ENCODE results near the gene CALN1. TPM values are rescaled to one million over a fixed set of nuclear protein-coding genes. Genes with fewer than 3 reads are reported as not detected.

CALN1 gene
- total and polyA plus RNA-seq, 2 of the 8 experiments (the other 6 are each of a cell fraction or from before 2014, with no cell fraction given) = 6.4 to 15.2 TPM

DNA sequence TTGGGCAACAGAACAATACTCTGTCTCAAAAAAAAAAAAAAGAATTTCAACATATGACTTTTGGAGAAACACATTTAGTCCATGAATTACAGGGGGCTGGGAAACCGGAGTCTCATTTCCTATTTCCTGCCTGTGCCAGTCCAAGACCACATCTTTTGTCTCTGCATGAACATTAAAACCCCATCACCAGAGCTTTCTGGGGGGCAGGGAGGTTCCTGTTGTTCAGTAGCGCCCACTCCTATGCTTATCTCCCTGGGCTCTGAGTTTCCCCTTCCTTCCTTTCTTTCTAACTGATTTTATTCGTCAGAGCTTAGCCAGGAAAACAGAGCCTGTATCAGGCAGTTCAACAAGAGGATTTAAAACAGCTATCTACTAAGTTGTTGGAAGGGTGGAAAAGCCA is 119.3 kb downstream of the CALN1 start:
- ChIA-PET CTCF (ENCODE audit: partially characterized antibody) (interaction anchor here (0.7 to 1.1 kb wide), 2 partner anchors 12 to 42 kb away, joined by 3 read pairs; no protein-coding TSS in a partner anchor), POLR2A (ENCODE audit: partially characterized antibody) (interaction anchor here (0.8 kb wide), 1 partner anchor 11 kb away, joined by 3 read pairs; no protein-coding TSS in a partner anchor)
- Histone ChIP-seq H3K9me3 (ENCODE audit: insufficient read depth in 2 of 2, low read depth in 1 of 2, low read length in 1 of 2) (no peaks in the 10 kb centered on the region; a peak in 1 of 4 replicates), H3K27ac (ENCODE audit: low read depth, low read length) (no peak overlapping the region), H3K79me2 (ENCODE audit: control insufficient read depth in 1 of 2, insufficient read depth in 2 of 2, low read length in 2 of 2) (no peaks in the 10 kb centered on the region), H3K27me3 (replicated peaks in 1 of 4; ENCODE audit: control insufficient read depth in 3 of 4, extremely low read depth in 1 of 4, insufficient read depth in 3 of 4, low read length in 3 of 4) (no peaks in the 10 kb centered on the region), H2BK12ac (ENCODE audit: low read depth, low read length) (no peak overlapping the region), H3K79me1 (ENCODE audit: low read depth, low read length) (no peaks in the 10 kb centered on the region; the same call in 1 of the 2 replicates), H2AFZ (ENCODE audit: low read length) (no peak overlapping the region), H4K5ac (ENCODE audit: insufficient read length, low read depth, low read length) (no peak overlapping the region), H4K20me1 (replicated peaks in 1 of 2; ENCODE audit: control insufficient read depth in 1 of 2, insufficient read depth in 2 of 2, low read length in 2 of 2) (no peaks in the 10 kb centered on the region), H3K56ac (replicated peaks; ENCODE audit: insufficient read length, low read depth, low read length) (no peak overlapping the region), H2BK120ac (replicated peaks; ENCODE audit: low read depth, low read length) (no peak overlapping the region), H3K4ac (replicated peaks; ENCODE audit: insufficient read length, low read depth, low read length) (no peak overlapping the region), H3K4me2 (ENCODE audit: insufficient read depth in 1 of 2, low read depth in 2 of 2, low read length in 2 of 2) (no peak overlapping the region), H2AK5ac (ENCODE audit: low read depth, low read length) (no peak overlapping the region), H3K4me3 (ENCODE audit: extremely low read depth in 1 of 4, insufficient read depth in 2 of 4, low read depth in 3 of 4, low read length in 4 of 4) (no peak overlapping the region), H4K91ac (replicated peaks; ENCODE audit: insufficient read length, low read length) (no peak overlapping the region), H4K8ac (ENCODE audit: extremely low read depth, insufficient read depth, low read length) (no peak overlapping the region), H3K36me3 (ENCODE audit: control insufficient read depth in 2 of 4, insufficient read depth in 4 of 4, low read length in 3 of 4) (no peaks in the 10 kb centered on the region; a peak in 2 of 8 replicates), H3K18ac (ENCODE audit: extremely low read depth, low read length) (no peak overlapping the region), H2BK20ac (ENCODE audit: low read length) (no peak overlapping the region), H3K9ac (replicated peaks in 1 of 4; ENCODE audit: extremely low read depth in 1 of 4, low read depth in 3 of 4, low read length in 3 of 4) (no peak overlapping the region), H3K23me2 (ENCODE audit: low read depth, low read length) (no peaks in the 10 kb centered on the region), H3K4me1 (replicated peaks in 1 of 4; ENCODE audit: control insufficient read depth in 3 of 4, insufficient read depth in 4 of 4, low read length in 3 of 4) (no peaks in the 10 kb centered on the region), H3K23ac (ENCODE audit: insufficient read length) (no peak overlapping the region), H3K14ac (ENCODE audit: insufficient read length) (no peak overlapping the region), H2BK5ac (ENCODE audit: low read depth, low read length) (no peak overlapping the region), H2BK15ac (ENCODE audit: low read length) (no peak overlapping the region)
- TF ChIP-seq GTF2F1 (IDR thresholded peaks at IDR 0.05; ENCODE audit: borderline replicate concordance, low read depth, low read length) (no peak), ASH2L (IDR thresholded peaks at IDR 0.05; ENCODE audit: low read length) (no peak), KDM1A (IDR thresholded peaks at IDR 0.05; ENCODE audit: borderline replicate concordance, low read length) (no peak), TAF1 (IDR thresholded peaks at IDR 0.05; ENCODE audit: low read depth, low read length) (no peak), SIX5 (IDR thresholded peaks at IDR 0.05; ENCODE audit: low read depth, low read length) (no peak), HDAC6 (IDR thresholded peaks at IDR 0.05; ENCODE audit: low read depth, low read length) (no peak), CBX8 (IDR thresholded peaks at IDR 0.05; ENCODE audit: borderline replicate concordance, low read depth, low read length) (no peak), TBP (IDR thresholded peaks at IDR 0.05; ENCODE audit: low read depth, low read length) (no peak)
- TF ChIP-seq, protein P1, sequence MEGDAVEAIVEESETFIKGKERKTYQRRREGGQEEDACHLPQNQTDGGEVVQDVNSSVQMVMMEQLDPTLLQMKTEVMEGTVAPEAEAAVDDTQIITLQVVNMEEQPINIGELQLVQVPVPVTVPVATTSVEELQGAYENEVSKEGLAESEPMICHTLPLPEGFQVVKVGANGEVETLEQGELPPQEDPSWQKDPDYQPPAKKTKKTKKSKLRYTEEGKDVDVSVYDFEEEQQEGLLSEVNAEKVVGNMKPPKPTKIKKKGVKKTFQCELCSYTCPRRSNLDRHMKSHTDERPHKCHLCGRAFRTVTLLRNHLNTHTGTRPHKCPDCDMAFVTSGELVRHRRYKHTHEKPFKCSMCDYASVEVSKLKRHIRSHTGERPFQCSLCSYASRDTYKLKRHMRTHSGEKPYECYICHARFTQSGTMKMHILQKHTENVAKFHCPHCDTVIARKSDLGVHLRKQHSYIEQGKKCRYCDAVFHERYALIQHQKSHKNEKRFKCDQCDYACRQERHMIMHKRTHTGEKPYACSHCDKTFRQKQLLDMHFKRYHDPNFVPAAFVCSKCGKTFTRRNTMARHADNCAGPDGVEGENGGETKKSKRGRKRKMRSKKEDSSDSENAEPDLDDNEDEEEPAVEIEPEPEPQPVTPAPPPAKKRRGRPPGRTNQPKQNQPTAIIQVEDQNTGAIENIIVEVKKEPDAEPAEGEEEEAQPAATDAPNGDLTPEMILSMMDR (IDR thresholded peaks at IDR 0.05; ENCODE audit: control extremely low read depth in 1 of 3, insufficient read depth in 1 of 3, low read depth in 1 of 3, low read length in 3 of 3) = no peak
- DNase-seq (ENCODE audit: low read depth in 1 of 2, low spot score in 2 of 2) = no peak
- WGBS, 2 experiments (ENCODE audit: extremely low coverage in 1 of 2, insufficient coverage in 1 of 2, insufficient read length in 1 of 2, insufficient replicate concordance in 2 of 2, low coverage in 1 of 2, low lambda C conversion rate in 2 of 2, missing lambda C conversion rate in 1 of 2) = 95% methylated on average over 3 of the region's 3 CpGs; no CpG with 5 or more reads in 1 of the 2 experiments
- no peak for FAIRE-seq

All from H1 (cell line).